Measurements from ENCODE around the gene RNF212. TPM values are rescaled to one million over a fixed set of nuclear protein-coding genes. Genes with fewer than 3 reads are reported as not detected.

The RNF212 gene
- total and polyA plus RNA-seq, 2 of the 13 experiments (the other 11 are each of a cell fraction or from before 2014, with no cell fraction given): not detected

- TF ChIP-seq HDAC6 (IDR thresholded peaks at IDR 0.05; ENCODE audit: low read depth, low read length) (no peak), ZNF543 (CRISPR knock-in tag; IDR thresholded peaks at IDR 0.05) (no peak), MAF1 (CRISPR knock-in tag; IDR thresholded peaks at IDR 0.05; ENCODE audit: borderline replicate concordance) (no peak), HIVEP1 (CRISPR knock-in tag; IDR thresholded peaks at IDR 0.05) (peak; percentile 69; the same call in 1 of the 2 replicates), ARNTL (CRISPR knock-in tag; IDR thresholded peaks at IDR 0.05) (no peak), THAP11 (CRISPR knock-in tag; IDR thresholded peaks at IDR 0.05) (peak; percentile 69; the same call in 1 of the 2 replicates), TGIF2 (CRISPR knock-in tag; IDR thresholded peaks at IDR 0.05) (0 out of 2 replicates have a peak, but pooled peaks have one; percentile 20), CEBPB (IDR thresholded peaks at IDR 0.05; ENCODE audit: borderline replicate concordance, low read depth, low read length) (peak; percentile 93), ZNF580 (CRISPR knock-in tag; IDR thresholded peaks at IDR 0.05; ENCODE audit: borderline replicate concordance, low read depth) (no peak), ZNF10 (CRISPR knock-in tag; IDR thresholded peaks at IDR 0.05; ENCODE audit: borderline replicate concordance, low read depth) (no peak), AGO1 (IDR thresholded peaks at IDR 0.05; ENCODE audit: low read depth, low read length, poor library complexity, severe bottlenecking) (no peak), NFKB2 (CRISPR knock-in tag; IDR thresholded peaks at IDR 0.05; ENCODE audit: borderline replicate concordance) (no peak), EP300 (IDR thresholded peaks at IDR 0.05; ENCODE audit: low read depth in 2 of 2, low read length in 2 of 2) (peak in 1 of 2 experiments; percentile 37; a peak in 1 of 4 replicates), EP300 (CRISPR knock-in tag; IDR thresholded peaks at IDR 0.05; ENCODE audit: borderline replicate concordance) (peak; percentile 67; the same call in 1 of the 2 replicates), ZBTB46 (CRISPR knock-in tag; IDR thresholded peaks at IDR 0.05; ENCODE audit: borderline replicate concordance) (no peak), ZBTB25 (CRISPR knock-in tag; IDR thresholded peaks at IDR 0.05) (0 out of 2 replicates have a peak, but pooled peaks have one; percentile 33), IRF2 (CRISPR knock-in tag; IDR thresholded peaks at IDR 0.05) (0 out of 2 replicates have a peak, but pooled peaks have one; percentile 19), PHF21A (CRISPR knock-in tag; IDR thresholded peaks at IDR 0.05) (peak; percentile 56; the same call in 1 of the 2 replicates), REXO4 (CRISPR knock-in tag; IDR thresholded peaks at IDR 0.05; ENCODE audit: borderline replicate concordance) (no peak), ZNF101 (CRISPR knock-in tag; IDR thresholded peaks at IDR 0.05; ENCODE audit: borderline replicate concordance, low read depth) (no peak), SP5 (CRISPR knock-in tag; IDR thresholded peaks at IDR 0.05; ENCODE audit: borderline replicate concordance, low read depth) (peak; percentile 22; the same call in 1 of the 2 replicates), RBAK (CRISPR knock-in tag; IDR thresholded peaks at IDR 0.05) (no peak), RBM22 (optimal IDR thresholded peaks at IDR 0.05; ENCODE audit: low read length) (no peak), GLI4 (CRISPR knock-in tag; IDR thresholded peaks at IDR 0.05; ENCODE audit: borderline replicate concordance) (no peak), ZNF337 (CRISPR knock-in tag; IDR thresholded peaks at IDR 0.05; ENCODE audit: borderline replicate concordance, low read depth) (no peak), HES4 (CRISPR knock-in tag; IDR thresholded peaks at IDR 0.05; ENCODE audit: borderline replicate concordance) (no peak), NR0B2 (CRISPR knock-in tag; IDR thresholded peaks at IDR 0.05) (no peak)
Observed at GRCh38 chr4:1043651-1044468, 69.5 kb downstream of the RNF212 start (continued).

All from HepG2 (cell line).